ENCODE data around the gene PRTN3. TPM values are rescaled to one million over a fixed set of nuclear protein-coding genes. Genes with fewer than 3 reads are reported as not detected.

The PRTN3 gene
- total RNA-seq, 1 donor from 2014 or later = not detected

GRCh38 chr19:862581-863314 is 21.9 kb downstream of the PRTN3 start:
- Mint-ChIP-seq H3K4me3 (peak overlapping the region; percentile 51), H3K27me3 (peaks cover 11% of the 10 kb centered on the region), H3K27ac (no peak overlapping the region), H3K36me3 (peaks cover 4% of the 10 kb centered on the region), H3K4me1 (ENCODE audit: unreplicated experiment) (peaks cover 5% of the 10 kb centered on the region), H3K9me3 (no peaks in the 10 kb centered on the region)
- DNase-seq (ENCODE audit: extremely low spot score, unreplicated experiment) = no peak
- no peak for TF ChIP-seq CTCF (conservative IDR thresholded peaks at IDR 0.05)

- Mint-ChIP-seq H3K36me3 (peaks cover 4% of the 10 kb centered on the region), H3K4me1 (ENCODE audit: unreplicated experiment) (peaks cover 5% of the 10 kb centered on the region), H3K27ac (peak overlapping the region; percentile 48), H3K27me3 (peaks cover 11% of the 10 kb centered on the region), H3K9me3 (no peaks in the 10 kb centered on the region), H3K4me3 (no peak overlapping the region)
- no peak for DNase-seq (ENCODE audit: extremely low spot score, unreplicated experiment)
- TF ChIP-seq CTCF (conservative IDR thresholded peaks at IDR 0.05) = no peak
These were observed 22.5 kb downstream of the PRTN3 start for GRCh38 chr19:863315-863620.

GRCh38 chr19:866769-867300 is 26.0 kb downstream of the PRTN3 start:
- no peak for DNase-seq (ENCODE audit: extremely low spot score, unreplicated experiment)
- no peak overlapping the region for H3K27ac Mint-ChIP-seq
- peaks cover 8% of the 10 kb centered on the region for H3K4me1 Mint-ChIP-seq (ENCODE audit: unreplicated experiment)
- H3K9me3 Mint-ChIP-seq = no peaks in the 10 kb centered on the region
- H3K27me3 Mint-ChIP-seq = peaks cover 3% of the 10 kb centered on the region
- no peak for TF ChIP-seq CTCF (conservative IDR thresholded peaks at IDR 0.05)
- H3K36me3 Mint-ChIP-seq = peaks cover 12% of the 10 kb centered on the region
- H3K4me3 Mint-ChIP-seq = no peak overlapping the region

- Mint-ChIP-seq H3K9me3 (no peaks in the 10 kb centered on the region), H3K4me1 (ENCODE audit: unreplicated experiment) (peaks cover 8% of the 10 kb centered on the region), H3K36me3 (peaks cover 12% of the 10 kb centered on the region), H3K27ac (peak overlapping the region; percentile 70), H3K4me3 (no peak overlapping the region), H3K27me3 (peaks cover 3% of the 10 kb centered on the region)
- no peak for TF ChIP-seq CTCF (conservative IDR thresholded peaks at IDR 0.05)
- DNase-seq (ENCODE audit: extremely low spot score, unreplicated experiment) = no peak
These were observed 26.5 kb downstream of the PRTN3 start for GRCh38 chr19:867301-867793.

- H3K9me3 Mint-ChIP-seq = no peaks in the 10 kb centered on the region
- no peak for TF ChIP-seq CTCF (conservative IDR thresholded peaks at IDR 0.05)
- H3K4me1 Mint-ChIP-seq (ENCODE audit: unreplicated experiment) = peaks cover 8% of the 10 kb centered on the region
- no peak overlapping the region for H3K4me3 Mint-ChIP-seq
- DNase-seq (ENCODE audit: extremely low spot score, unreplicated experiment) = no peak
- H3K27me3 Mint-ChIP-seq = no peaks in the 10 kb centered on the region
- H3K27ac Mint-ChIP-seq = peak overlapping the region; percentile 70
- peaks cover 12% of the 10 kb centered on the region for H3K36me3 Mint-ChIP-seq
These were observed 27.2 kb downstream of the PRTN3 start for GRCh38 chr19:867855-868457.

Data from type B pancreatic cell (in vitro differentiated cells).